ENCODE measurements around the gene MN1.

The MN1 gene

GRCh38 chr22:27800250-27801201 is 1.0 kb downstream of the MN1 start:
- DNase-seq (ENCODE audit: low read depth in 3 of 3), result no peak

- DNase-seq (ENCODE audit: low read depth in 3 of 3), result no peak
Measured at GRCh38 chr22:27799827-27800249, 1.7 kb downstream of the MN1 start.

- DNase-seq (ENCODE audit: low read depth in 3 of 3), result no peak
Measured at GRCh38 chr22:27799015-27799826, 2.3 kb downstream of the MN1 start.

GRCh38 chr22:27798511-27799014 is 3.0 kb downstream of the MN1 start:
- no peak for DNase-seq (ENCODE audit: low read depth in 3 of 3)

- DNase-seq (ENCODE audit: low read depth in 3 of 3), result no peak
Measured at GRCh38 chr22:27797520-27798391, 3.8 kb downstream of the MN1 start.

GRCh38 chr22:27796829-27797519 is 4.6 kb downstream of the MN1 start:
- no peak for DNase-seq (ENCODE audit: low read depth in 3 of 3)

GRCh38 chr22:27795696-27796517 is 5.6 kb downstream of the MN1 start:
- DNase-seq (ENCODE audit: low read depth in 3 of 3), result no peak

GRCh38 chr22:27795053-27795452 is 6.5 kb downstream of the MN1 start:
- no peak for DNase-seq (ENCODE audit: low read depth in 3 of 3)

GRCh38 chr22:27794226-27794625 is 7.3 kb downstream of the MN1 start:
- no peak for DNase-seq (ENCODE audit: low read depth in 3 of 3)

GRCh38 chr22:27793576-27793975 is 8.0 kb downstream of the MN1 start:
- no peak for DNase-seq (ENCODE audit: low read depth in 3 of 3)

GRCh38 chr22:27792452-27793161 is 8.9 kb downstream of the MN1 start:
- no peak for DNase-seq (ENCODE audit: low read depth in 3 of 3)

- no peak for DNase-seq (ENCODE audit: low read depth in 3 of 3)
Measured at GRCh38 chr22:27791859-27792241, 9.7 kb downstream of the MN1 start.

- no peak for DNase-seq (ENCODE audit: low read depth in 3 of 3)
Measured at GRCh38 chr22:27791159-27791858, 10.2 kb downstream of the MN1 start.

GRCh38 chr22:27790376-27791158 is 11.0 kb downstream of the MN1 start:
- no peak for DNase-seq (ENCODE audit: low read depth in 3 of 3)

- no peak for DNase-seq (ENCODE audit: low read depth in 3 of 3)
Measured at GRCh38 chr22:27788500-27789288, 12.9 kb downstream of the MN1 start.

- no peak for DNase-seq (ENCODE audit: low read depth in 3 of 3)
Measured at GRCh38 chr22:27786965-27787364, 14.6 kb downstream of the MN1 start.

GRCh38 chr22:27786291-27786932 is 15.1 kb downstream of the MN1 start:
- DNase-seq (ENCODE audit: low read depth in 3 of 3), result no peak

Data from stimulated activated CD4-positive, alpha-beta T cell treated with anti-CD3 and anti-CD28 coated beads, TNF-alpha, amount 100 ng/mL, for 4 hours (primary cell).